ENCODE measurements around the gene WDR19. TPM values are rescaled to one million over a fixed set of nuclear protein-coding genes. Genes with fewer than 3 reads are reported as not detected.

Gene WDR19
- total RNA-seq, 1 experiment from 2014 or later: 33.2 TPM

DNA sequence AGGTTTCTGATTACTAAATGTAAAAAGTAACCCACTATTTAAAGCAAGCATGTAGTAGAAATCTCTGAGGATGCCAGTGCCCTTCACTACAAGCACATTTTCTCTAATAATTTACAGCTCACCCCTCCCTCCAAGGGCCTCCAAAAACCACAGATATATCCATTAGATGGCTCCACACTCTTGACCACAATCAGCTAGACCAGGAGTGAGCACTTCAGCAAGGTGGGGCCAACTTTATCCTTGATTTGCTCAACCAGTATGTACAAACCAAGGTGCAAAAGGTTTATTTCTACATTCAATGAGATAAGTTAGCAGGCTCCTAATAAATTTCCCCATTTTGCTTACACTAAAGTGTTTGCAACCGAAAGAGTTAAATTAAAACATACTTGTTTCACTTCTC, 148.0 kb downstream of the WDR19 start:
- BruUV-seq (replicated peaks): no TSS peak
- Histone ChIP-seq H3F3A (ENCODE audit: insufficient read depth, low read depth) (peaks cover 3% of the 10 kb centered on the region), H3K9me2 (ENCODE audit: insufficient read depth) (0 out of 2 replicates have a peak, but pooled peaks cover 4% of the 10 kb centered on the region), H3K4me1 (replicated peaks; ENCODE audit: insufficient read depth) (no peaks in the 10 kb centered on the region), H3K4me2 (no peak overlapping the region), H3K36me3 (ENCODE audit: low read depth) (peaks cover 20% of the 10 kb centered on the region), H4K20me1 (ENCODE audit: insufficient read depth) (no peaks in the 10 kb centered on the region), H3K27ac (no peak overlapping the region), H3K27me3 (ENCODE audit: insufficient read depth, low read depth) (no peaks in the 10 kb centered on the region), H3K79me2 (ENCODE audit: low read depth) (peaks cover 47% of the 10 kb centered on the region), H3K9me3 (ENCODE audit: insufficient read depth, low read depth) (no peaks in the 10 kb centered on the region), H2AFZ (no peak overlapping the region), H3K4me3 (no peak overlapping the region)
- ChIA-PET POLR2A (ENCODE audit: unreplicated experiment) (no interaction called here), CTCF (no interaction called here)
- TF ChIP-seq, protein P1, sequence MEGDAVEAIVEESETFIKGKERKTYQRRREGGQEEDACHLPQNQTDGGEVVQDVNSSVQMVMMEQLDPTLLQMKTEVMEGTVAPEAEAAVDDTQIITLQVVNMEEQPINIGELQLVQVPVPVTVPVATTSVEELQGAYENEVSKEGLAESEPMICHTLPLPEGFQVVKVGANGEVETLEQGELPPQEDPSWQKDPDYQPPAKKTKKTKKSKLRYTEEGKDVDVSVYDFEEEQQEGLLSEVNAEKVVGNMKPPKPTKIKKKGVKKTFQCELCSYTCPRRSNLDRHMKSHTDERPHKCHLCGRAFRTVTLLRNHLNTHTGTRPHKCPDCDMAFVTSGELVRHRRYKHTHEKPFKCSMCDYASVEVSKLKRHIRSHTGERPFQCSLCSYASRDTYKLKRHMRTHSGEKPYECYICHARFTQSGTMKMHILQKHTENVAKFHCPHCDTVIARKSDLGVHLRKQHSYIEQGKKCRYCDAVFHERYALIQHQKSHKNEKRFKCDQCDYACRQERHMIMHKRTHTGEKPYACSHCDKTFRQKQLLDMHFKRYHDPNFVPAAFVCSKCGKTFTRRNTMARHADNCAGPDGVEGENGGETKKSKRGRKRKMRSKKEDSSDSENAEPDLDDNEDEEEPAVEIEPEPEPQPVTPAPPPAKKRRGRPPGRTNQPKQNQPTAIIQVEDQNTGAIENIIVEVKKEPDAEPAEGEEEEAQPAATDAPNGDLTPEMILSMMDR (conservative IDR thresholded peaks at IDR 0.05): no peak
- TF ChIP-seq EZH2 (IDR thresholded peaks at IDR 0.05; ENCODE audit: low read depth): no peak
- DNase-seq: no peak
- intact Hi-C loops (cut with micrococcal nuclease; ENCODE audit: unreplicated experiment): loop anchor here (1.0 kb wide), 1 partner anchor 10 kb away; no protein-coding TSS in a partner anchor

DNA sequence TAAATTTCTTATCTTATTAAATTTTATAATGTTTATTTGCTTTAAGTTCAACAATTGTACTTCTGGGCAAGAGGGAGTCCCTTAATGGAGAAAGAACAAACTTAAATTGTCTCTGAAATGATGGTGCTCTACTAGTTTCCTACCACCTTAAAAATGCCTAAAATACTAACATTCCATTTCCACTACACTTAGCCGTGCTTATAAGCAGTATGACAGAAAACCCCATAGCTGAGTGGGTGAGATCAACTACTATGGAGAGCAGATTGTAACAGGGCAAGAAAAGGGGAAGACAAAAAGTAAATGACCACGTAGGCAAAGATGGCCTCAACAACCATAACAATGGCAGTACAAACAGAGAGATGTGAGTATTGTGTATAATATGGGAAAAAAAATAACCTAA, 148.9 kb downstream of the WDR19 start:
- Histone ChIP-seq H3K9me3 (ENCODE audit: insufficient read depth, low read depth) (no peaks in the 10 kb centered on the region), H3K27me3 (ENCODE audit: insufficient read depth, low read depth) (no peaks in the 10 kb centered on the region), H2AFZ (no peak overlapping the region), H3F3A (ENCODE audit: insufficient read depth, low read depth) (peaks cover 3% of the 10 kb centered on the region), H3K36me3 (ENCODE audit: low read depth) (peaks cover 15% of the 10 kb centered on the region), H3K4me3 (no peak overlapping the region), H3K27ac (no peak overlapping the region), H3K9me2 (ENCODE audit: insufficient read depth) (0 out of 2 replicates have a peak, but pooled peaks cover 4% of the 10 kb centered on the region), H4K20me1 (ENCODE audit: insufficient read depth) (no peaks in the 10 kb centered on the region), H3K4me1 (replicated peaks; ENCODE audit: insufficient read depth) (no peaks in the 10 kb centered on the region), H3K79me2 (ENCODE audit: low read depth) (peaks cover 53% of the 10 kb centered on the region), H3K4me2 (no peak overlapping the region)
- no TSS peak for BruUV-seq (replicated peaks)
- TF ChIP-seq EZH2 (IDR thresholded peaks at IDR 0.05; ENCODE audit: low read depth): no peak
- TF ChIP-seq, protein P1 (conservative IDR thresholded peaks at IDR 0.05): no peak
- ChIA-PET CTCF (no interaction called here), POLR2A (ENCODE audit: unreplicated experiment) (no interaction called here)
- DNase-seq: no peak
- intact Hi-C loops (cut with micrococcal nuclease; ENCODE audit: unreplicated experiment): no loop called here

Other genes with a start within 250 kb of the WDR19 start
- gene TMEM156, start 150.1 kb upstream of the WDR19 start, total RNA-seq (2021): 20.1 and 29.3 TPM in 2 replicates
- 115 and 117 TPM in 2 replicates for gene KLHL5, start 120.3 kb upstream of the WDR19 start, total RNA-seq (2021)
- gene RFC1, start 183.8 kb downstream of the WDR19 start, total RNA-seq (2021): 52.3 and 65.7 TPM in 2 replicates
- gene KLB, start 224.4 kb downstream of the WDR19 start, total RNA-seq (2021): not detected in 2 replicates

All from PC-9 (cell line).